GM21786 (cell line): ENCODE measurements around the gene ARG2.
A peak's percentile ranks its signal among the peaks of the same experiment; 100 is the strongest.
"Not testable (repeated sequence)": the region's sequence is repeated elsewhere in the genome, so short reads cannot be mapped to it uniquely, and the experiment has no call there.

Source experiments
- ATAC-seq: cut with Tn5 transposase; IDR thresholded peaks from one replicate; pipeline ENCODE4 v1.9.1; 2021; ENCODE audit not compliant: unreplicated experiment

Gene ARG2

DNA sequence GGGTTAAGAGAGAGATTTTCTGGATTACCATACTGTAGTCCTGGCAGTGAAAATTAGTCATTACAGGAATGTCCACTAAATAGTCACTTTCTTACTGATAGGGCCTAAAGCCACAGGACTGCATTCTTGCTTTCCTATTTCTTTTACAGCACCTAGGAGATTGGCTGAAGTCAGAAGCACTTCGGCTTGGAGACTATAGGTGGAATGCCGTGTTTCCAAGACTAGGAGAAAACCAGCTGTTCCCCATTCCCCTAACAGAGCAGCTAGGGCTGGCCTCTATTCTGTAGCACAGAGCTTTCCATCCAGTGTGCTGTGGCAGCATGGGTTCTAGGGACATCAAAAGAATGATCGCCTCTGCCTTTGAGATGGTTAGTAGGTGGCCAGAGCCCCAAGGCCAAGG, 34.7 kb upstream of the ARG2 start:
- no peak for ATAC-seq

DNA sequence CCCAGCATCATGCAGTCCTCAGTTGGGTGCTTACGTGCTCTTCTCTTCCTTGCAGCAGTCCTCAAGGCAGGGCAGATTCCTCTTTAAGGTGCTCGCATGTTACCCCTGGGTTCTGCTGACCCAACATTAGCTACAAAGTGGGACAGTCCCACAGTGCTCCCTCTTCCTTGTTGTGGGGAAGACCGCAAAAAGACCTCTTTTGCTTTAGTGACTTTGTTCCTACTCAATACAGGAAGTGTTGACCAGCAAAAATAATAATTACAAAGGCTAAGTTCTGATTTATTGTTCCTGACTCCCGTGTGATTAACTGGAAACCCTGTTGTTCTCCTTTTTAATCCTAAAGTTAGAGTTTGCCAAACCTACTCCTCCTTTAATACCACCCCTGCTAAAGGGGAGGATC, 33.4 kb upstream of the ARG2 start:
- no peak for ATAC-seq

DNA sequence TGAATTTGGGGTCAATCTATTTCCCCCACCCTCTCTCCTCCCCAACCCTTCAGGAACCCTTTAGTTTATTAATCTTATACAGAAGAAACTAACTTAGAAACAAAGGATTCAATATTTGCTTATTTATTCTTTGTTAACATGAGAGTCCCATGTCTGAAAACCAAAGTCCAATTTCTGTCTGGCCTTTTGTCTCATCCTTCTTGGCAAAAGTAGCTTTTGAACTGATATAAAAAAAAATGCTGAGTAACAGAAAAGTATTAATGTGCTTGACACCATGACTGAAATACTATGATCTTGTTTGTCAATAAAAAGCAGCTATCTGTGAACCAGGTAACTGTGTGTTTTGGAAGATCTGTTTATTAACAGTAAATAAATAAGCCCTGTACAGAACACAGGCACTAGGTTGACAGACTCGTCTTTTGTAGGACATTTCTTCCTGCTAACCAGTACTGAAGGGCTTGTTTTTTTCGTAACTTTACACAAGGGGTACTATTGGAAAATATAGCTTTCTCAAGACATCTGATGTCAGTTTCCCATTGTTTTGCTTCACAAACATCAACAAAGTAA, 30.4 kb upstream of the ARG2 start:
- no peak for ATAC-seq

DNA sequence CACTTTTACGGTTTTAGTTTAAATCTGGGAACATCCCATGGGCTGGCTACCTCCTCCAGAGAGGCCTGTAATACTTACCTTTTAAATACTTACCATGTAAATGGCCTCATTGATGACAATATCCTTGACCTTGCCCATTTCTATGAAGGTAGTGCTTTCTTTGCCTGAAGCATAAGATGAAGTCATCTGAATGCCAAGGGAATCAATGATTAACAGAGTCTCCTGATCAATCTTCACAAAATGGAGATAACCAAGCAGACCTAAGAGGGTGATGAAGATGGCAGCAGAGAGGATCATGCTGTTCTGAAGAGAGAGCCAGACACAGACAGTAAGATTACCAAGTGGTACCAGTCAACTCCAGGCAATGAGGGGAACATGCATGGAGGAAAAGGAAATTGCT, 26.1 kb upstream of the ARG2 start:
- not testable (repeated sequence) for ATAC-seq

DNA sequence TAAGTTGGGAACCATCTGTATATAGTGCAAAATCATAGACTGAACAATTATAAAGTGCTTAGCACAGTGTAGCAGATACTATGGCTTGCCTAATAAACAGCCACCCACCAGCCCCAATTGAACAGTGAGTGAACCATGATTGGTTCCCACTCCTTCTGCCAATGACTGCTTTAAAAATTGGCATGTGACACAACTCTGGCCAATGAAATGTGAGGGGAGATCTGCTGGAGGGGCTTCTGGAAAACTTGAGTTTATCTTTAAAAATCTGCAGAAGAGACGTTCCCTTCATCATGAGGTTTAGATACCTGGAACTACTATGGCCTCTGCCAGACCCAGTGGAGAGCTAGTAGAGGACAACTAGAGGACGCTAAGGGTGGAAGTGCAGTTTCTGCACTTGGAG, 24.3 kb upstream of the ARG2 start:
- no peak for ATAC-seq

DNA sequence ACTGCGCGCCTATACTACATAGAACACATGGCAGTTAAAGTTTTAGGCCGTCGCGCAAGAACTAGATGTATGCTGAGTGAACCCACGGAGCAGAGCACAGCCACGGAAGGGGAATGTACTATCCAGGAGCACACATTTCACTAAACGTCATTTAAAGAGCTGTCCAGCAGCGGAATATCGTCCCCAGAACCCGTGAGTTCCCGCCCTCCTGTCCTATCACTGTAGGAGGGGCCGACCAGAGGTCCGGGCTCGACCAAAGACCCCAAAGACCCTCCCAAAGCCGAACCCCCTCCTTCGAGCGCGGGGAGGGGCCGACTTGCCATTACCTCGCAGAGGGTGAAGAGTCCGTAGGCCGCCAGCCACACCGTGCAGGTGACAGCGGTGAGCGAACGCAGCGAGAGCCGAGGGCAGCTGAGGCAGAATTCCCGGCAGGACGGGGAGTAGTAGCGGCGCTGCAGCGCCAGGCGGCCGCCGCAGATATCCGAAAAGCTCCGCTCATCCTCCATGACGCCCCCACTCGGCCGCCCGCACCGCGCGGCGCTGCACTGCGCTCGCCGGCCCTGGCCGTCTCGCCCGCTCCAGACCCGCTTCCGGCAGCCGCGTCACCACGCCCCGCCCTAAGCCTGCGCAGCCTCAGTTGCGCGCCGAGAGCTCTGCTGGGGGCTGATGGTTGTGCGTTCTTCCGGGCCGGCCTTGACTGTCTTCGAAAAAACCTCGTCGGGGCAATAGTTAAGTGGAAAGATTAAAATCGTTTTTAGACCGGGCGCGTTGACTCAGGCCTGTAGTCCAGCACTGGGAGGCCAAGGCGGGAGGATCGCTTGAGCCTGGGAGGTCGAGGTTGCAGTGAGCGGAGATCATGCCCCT, 19.8 kb upstream of the ARG2 start, which contains the start of gene PIGH:
TSS of gene PIGH (minus strand) at position 571 of the 864 bp plus-strand sequence. CDS start at position 506, 65 bp downstream.
- ATAC-seq = peak; percentile 83

DNA sequence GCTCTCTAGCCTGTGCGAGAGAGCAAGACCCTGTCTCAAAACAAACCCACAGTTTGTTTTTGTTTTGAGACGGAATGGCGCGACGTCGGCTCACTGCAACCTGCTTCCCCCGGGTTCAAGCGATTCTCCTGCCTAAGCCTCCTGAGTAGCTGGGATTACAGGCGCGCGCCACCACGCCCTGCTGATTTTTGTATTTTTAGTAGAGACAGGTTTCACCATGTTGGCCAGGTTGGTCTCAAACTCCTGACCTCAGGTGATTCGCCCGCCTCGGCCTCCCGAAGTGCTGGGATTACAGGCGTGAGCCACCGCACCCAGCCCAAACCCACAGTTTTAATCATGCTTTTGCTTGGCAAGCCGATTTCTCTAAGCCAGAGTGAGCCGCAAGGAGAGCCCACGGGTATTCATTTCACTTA, 19.2 kb upstream of the ARG2 start:
- not testable (repeated sequence) for ATAC-seq

DNA sequence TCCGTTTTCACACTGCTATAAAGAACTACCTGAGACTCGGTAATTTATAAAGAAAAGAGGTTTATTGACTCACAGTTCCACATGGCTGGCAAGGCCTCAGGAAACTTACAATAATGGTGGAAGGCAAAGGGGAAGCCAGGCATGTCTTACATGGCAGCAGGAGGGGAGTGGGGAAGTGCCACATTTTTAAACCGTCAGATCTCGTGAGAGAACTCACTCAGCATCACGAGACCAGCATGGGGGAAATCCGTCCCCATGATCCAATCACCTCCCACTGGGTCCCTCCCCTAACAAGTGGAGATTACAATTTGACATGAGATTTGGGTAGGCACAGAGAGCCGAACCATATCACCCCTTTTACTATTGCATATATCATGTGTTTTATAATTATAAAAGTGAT, 17.6 kb upstream of the ARG2 start:
- ATAC-seq = no peak

DNA sequence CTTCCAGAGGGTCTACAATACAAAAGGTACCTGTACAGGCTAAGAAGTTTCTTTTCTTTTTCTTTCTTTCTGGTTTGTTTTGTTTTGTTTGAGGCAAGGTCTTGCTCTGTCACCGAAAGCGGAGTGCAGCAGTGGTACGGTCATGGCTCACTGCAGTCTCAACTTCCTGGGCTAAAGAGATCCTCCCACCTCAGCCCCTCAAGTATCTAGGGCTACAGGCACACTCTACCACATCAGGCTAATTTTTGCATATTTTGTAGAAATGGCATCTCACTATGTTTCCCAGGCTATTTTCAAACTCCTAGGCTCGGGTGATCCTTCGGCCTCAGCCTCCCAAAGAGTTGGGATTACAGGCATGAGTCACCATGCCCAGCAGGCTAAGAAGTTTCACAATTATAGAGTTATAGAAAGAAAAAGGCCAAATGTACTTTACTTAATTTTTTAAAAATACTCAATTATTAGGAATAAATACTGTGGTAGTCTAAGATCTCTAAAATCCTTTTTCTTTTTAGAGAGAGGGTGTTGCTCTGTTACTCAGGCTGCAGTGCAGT, 16.6 kb upstream of the ARG2 start:
- ATAC-seq = peak; percentile 76

DNA sequence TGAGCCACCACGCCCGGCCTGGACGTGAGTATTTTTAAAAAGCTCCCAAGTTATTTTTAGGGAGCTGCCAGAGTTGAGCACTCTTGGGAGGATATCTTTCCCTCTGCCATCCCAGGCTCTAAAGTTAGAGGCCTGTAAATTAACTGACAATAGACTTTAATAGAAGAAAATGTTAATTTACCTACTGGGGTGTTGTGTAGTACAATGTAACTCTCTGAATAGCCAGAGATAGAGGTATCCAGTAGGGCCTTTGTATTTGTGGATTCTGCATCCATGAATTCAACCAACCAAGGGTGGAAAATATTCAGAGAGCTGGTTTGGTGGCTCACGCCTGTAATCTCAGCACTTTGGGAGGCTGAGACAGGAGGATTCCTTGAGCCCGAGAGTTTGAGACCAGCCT, 12.1 kb upstream of the ARG2 start:
- ATAC-seq = no peak

DNA sequence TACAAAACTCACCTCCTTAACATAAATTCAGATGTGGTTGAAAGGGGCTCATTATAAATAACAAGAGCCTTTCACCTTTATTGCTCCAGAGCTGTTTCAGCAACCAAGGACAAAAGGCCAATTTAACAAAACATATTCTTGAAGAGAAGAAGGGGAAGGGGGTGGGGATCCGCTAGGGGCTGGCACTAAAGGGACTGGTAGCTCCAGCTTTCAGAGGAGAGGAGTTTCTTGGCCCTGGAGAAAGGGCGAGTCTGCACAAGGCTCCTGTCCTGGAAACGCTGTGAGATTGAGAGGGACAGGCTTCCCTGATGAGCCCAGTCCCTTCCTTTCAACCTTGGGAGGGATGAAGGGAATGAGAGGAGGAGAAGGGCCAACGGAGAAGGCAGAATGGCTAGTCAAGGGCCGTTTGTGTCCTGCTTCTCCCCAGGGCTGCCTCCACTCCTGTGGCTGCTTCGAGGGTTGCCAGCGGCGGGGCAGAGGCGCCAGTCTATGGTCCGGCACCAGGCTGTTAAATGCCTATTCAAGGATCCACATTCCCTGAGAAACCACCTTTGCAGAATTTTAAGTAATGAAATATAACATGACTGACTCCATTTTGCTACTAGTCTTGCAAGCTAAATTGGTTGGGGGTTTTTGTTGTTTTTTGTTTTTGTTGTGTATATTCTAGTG, 9.9 kb upstream of the ARG2 start:
- ATAC-seq = no peak

DNA sequence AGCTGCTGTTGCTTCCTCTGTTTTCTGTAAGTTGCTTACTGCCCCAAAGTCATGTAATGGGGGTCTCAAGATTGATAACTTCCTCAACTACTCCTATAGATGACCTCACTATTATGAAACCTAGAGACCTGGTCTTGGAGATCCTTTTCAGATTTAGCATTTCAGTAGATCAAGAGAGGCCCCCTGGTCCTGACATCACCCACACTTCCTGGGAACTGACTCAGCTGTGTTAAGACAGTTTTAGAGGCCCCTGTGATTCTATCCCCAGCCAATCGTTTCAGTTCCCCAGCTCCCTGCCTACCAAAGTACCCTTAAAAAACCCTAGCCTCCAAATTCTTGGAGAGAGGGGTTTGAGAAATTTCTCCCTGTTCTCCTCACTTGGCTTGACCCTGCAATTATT, 9.2 kb upstream of the ARG2 start:
- ATAC-seq = no peak

DNA sequence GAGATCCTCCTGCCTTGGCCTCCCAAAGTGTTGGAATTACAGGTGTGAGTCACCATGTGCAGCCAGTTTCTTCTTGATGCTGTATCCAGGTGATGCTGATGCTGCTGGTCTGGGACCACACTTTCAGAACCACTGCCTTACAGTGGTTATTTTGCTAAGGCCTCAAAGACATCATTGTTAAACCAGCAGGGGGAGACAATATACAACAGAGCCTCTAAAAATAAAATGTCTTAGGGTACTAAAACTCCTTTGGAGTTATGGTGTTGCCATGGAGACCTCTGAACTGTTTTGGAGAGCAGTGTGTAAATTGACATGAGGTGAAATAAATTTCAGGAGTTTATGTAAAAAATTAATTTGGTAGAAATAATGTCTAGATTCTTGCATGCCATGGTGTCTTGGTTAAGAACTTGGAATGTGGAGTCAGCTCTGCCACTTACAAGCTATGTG, 1.1 kb upstream of the ARG2 start:
- ATAC-seq = no peak

DNA sequence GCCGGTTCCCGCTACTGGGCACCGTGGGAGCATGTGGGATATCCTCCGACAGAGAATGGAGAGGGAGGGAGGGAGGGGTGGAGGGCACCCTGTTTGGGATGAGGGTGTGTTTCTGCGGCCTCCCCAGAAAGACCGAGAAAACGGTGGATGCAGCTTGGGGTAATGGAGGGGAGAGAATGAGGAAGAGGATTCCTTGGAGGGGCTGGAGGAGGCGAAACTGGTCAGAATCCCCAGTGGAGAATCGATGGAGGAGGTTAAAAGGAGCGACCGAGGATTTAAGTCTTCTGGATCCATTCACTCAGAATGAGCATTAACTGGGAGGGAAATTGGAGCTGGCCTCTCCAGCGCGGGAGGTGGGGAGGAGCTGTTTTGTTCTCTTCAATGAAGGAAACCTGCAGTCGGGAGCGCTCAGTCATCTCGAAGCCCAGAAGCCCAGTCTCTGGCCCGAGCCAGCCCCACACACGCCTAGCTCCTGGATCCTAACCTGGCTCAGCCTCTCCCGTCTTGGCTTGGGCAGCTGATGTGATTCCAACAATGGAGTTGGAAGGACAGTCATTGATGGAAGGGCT, 581 bp downstream of the ARG2 start:
- ATAC-seq = no peak

DNA sequence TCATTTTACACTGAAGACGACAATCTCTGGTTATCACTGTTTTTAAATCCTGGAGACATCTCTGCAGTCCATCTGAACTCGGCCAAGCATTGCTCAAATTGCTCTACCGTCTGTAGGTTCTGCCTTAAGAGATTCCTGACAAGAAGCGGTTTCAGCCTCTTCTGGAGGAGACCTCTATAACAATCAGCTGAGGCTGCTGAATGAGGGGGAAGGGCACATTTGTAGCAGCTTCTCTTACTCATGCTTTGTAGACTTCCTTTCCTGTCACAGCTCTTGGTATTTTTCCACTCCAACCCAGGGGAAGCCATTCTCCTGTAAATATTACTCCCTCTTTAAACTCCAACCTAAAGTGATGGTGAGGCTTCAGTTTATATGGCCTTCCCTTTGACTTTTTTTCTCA, 3.0 kb downstream of the ARG2 start:
- no peak for ATAC-seq

DNA sequence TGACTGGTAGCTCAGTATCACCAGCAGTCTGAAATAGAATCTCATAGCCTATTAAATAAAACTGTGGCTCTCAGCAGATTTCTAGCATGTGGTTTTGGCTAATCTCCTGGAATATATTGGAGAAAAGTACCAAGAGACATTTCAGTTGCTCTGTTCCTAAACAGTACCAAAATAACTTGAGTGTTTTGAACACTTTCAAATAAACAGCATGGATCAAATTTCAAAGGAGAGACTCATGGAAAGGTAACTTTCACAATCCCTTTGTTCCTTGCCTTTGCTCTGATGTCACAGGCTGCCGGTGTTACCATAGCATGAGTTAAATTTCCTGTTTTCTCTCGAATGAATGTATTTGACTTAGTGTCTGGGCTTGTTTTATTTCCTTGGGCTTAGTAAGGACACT, 3.4 kb downstream of the ARG2 start:
- ATAC-seq = no peak

DNA sequence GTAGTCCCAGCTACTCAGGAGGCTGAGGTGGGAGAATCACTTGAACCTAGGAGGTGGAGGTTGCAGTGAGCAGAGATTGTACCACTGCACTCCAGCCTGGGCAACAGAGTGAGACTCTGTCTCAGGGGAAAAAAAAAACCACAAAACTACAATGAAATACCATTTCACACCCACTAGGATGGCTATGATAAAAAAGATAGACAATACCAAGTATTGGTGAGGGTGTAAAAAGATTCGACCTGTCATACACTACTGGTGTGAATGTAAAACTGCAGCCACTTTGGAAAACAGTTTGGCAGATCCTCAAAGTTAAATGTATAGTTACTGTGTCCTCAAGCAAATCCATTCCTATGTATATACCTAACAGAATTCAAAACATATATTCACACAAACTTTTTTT, 6.4 kb downstream of the ARG2 start:
- not testable (repeated sequence) for ATAC-seq

DNA sequence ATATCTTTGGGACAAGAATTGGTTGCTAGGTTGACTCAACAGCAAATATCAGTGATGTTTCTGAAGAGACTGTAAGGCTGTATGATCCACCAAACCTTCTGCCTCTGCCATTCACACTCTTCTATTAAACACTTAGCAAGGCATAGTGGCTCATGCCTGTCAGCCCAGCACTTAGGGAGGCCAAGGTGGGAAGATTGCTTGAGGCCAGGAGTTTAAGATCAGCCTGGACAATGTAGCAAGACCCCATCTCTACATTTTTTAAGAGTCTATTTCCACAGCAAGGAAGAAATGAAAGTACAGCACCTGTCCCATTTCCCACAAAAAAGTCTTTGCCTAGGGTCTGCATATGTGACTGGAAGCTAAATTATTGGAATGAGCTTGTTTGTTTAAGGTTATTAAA, 7.8 kb downstream of the ARG2 start:
- no peak for ATAC-seq

DNA sequence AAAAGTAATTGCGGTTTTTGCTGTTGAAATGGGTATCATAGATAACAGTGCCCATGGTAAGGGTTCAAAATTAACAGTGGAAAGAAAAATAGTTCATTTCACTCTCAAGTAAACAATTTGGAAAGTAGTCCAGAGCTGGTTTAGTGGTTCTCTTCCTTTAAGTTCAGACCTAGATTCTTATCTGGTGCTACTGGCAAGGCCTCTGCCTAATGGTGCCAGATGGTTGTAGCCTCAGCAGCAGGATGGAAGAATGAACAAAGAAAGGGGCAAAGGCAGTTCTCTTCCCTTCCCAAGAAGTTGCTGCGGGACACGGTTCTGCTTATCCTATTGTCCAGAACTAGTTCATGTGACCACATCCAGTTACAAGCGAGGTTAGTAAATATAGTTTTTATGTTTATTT, 10.5 kb downstream of the ARG2 start:
- no peak for ATAC-seq

DNA sequence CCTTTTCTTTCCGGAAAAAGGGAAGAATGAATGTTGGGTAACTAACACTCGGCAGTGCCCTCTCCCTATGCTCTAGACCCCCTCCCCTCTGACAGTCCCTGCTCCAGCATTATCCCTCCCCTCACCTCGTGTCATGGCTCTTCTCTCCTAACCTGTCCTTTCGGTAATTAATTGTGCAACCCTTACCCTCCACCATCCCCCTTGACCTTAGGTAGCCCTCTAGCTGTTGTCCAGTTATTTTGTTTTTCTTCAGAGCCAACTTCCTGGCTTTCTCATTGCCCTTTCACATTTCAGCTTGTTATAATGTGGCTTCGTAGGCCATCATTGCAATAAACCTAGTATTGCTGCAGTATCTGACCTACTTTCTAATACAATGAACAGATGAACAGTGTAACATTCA, 11.2 kb downstream of the ARG2 start:
- ATAC-seq = no peak

DNA sequence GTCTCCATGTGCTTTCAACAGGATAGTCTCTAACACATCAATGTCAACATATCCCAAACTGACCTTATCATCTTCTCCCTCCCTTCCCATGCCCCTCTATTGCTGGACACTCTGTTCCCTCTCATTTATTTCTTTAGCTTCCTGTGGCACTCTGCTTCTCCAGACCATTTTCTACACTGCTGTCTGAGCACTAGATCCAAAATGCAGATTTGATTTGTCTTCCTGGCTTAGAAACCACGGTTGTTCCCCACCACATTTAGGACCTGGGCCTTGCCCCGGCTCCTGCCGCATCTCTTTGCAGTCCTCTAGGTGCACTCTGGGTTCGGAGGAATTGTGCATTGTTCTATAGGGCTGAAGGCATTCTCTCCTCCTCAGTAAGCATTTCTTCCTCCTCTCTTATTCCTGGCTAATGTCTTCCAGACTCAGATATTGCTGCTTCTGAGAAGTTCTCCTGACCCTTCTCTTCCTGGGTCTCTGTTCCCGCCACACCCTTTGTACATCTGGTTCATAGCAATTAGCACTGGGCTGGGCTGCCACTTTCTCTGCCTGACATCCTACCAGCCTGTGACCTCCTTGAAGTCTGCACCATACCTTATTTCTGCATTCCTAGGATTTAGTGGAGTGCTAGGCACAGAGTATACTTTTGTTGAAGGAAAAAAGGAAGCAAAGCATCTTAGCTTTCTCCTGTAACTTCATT, 13.9 kb downstream of the ARG2 start:
- no peak for ATAC-seq
